OCI-LY3 (cell line): ENCODE measurements around the gene PRIMA1.
A peak's percentile ranks its signal among the peaks of the same experiment; 100 is the strongest.

Experiments
- H2AFZ ChIP-seq: fragments of 200-600, 300-600 bp; shearing (Covaris generic); 2 replicates; pipeline ENCODE4 v1.6.0; 2014; ENCODE audit warnings: antibody characterized with exemption, low read depth, low read length
- H3K27ac ChIP-seq: fragments of 200-600, 300-600 bp; sonication (generic); 2 replicates; pipeline ENCODE4 v1.5.1; 2014; ENCODE audit warnings: mild to moderate bottlenecking, low read length, moderate library complexity, mixed read lengths
- H3K27me3 ChIP-seq: fragments of 200-600, 300-600 bp; sonication (generic); 2 replicates; pipeline ENCODE4 v1.6.1; 2014; ENCODE audit warnings: low read depth, low read length, mixed read lengths
- H3K36me3 ChIP-seq: fragments of 200-600, 300-600 bp; sonication (generic); replicated peaks from 2 replicates; pipeline ENCODE3; 2014; ENCODE audit warnings: low read depth, low read length, mixed read lengths
- H3K4me1 ChIP-seq: fragments of 300-600, 200-600 bp; sonication (generic); 2 replicates; pipeline ENCODE4 v1.6.1; 2014; ENCODE audit warnings: low read length, mixed read lengths
- H3K4me2 ChIP-seq: fragments of 200-600, 300-600 bp; sonication (generic); 2 replicates; pipeline ENCODE4 v1.6.1; 2014; ENCODE audit warnings: low read length, mixed read lengths
- H3K4me3 ChIP-seq: fragments of 300-600, 200-600 bp; sonication (generic); 2 replicates; pipeline ENCODE4 v1.5.1; 2014; ENCODE audit warnings: antibody characterized with exemption, mild to moderate bottlenecking, low read length, moderate library complexity
- H3K79me2 ChIP-seq: fragments of 300-600, 200-600 bp; shearing (Covaris generic); 2 replicates; pipeline ENCODE4 v1.6.1; 2014; ENCODE audit warnings: mild to moderate bottlenecking, low read length, mixed read lengths
- H3K9ac ChIP-seq: fragments of 300-600, 200-600 bp; shearing (Covaris generic); 2 replicates; pipeline ENCODE4 v1.6.0; 2014; ENCODE audit warnings: mild to moderate bottlenecking, low read length, moderate library complexity
- H3K9me3 ChIP-seq: fragments of 200-600, 300-600 bp; shearing (Covaris generic); 2 replicates; pipeline ENCODE4 v1.6.1; 2014; ENCODE audit warnings: low read length, mixed read lengths; ENCODE audit not compliant: insufficient read depth
- H4K20me1 ChIP-seq: fragments of 200-600, 300-600 bp; sonication (generic); 2 replicates; pipeline ENCODE4 v1.6.1; 2016; ENCODE audit warnings: low read length, mixed read lengths; ENCODE audit not compliant: insufficient read depth
- EZH2phosphoT487 ChIP-seq: fragments of 200-600 bp; shearing (Covaris generic); IDR thresholded peaks from 2 replicates; pipeline ENCODE4 v1.6.1; 2018; ENCODE audit warnings: antibody characterized with exemption, mixed run types, low read depth
- TF ChIP-seq, protein P1 (sequence below): fragments of 200-600, 300-600 bp; sonication (generic); IDR thresholded peaks from 2 replicates; pipeline ENCODE4 v1.5.1; 2014; ENCODE audit warnings: antibody characterized with exemption, low read length, low read depth

The PRIMA1 gene

DNA sequence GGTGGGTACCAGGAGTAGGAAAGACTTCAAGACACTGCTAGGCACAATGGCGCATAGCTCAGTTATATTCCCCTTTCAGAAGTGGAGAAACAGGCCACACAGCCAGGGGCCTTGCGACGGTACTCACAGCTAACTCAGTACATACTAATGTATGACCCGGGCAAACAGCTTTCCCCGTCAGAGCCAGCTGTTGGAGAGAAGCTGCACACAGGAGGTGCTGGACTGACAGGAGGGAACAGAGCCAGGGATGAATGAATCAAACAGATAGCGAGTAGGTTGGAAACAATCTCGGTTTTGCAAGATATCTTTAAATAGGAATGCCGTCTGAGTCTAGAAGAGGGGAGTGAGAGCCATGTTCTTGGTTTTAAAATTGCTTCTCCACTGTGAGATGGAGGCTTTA, 45.5 kb downstream of the PRIMA1 start:
- no peaks in the 10 kb centered on the region for H3K4me1 ChIP-seq
- H4K20me1 ChIP-seq = no peaks in the 10 kb centered on the region
- no peak overlapping the region for H3K9ac ChIP-seq
- H2AFZ ChIP-seq = no peak overlapping the region
- H3K4me2 ChIP-seq = no peak overlapping the region
- H3K79me2 ChIP-seq = no peaks in the 10 kb centered on the region
- TF ChIP-seq, protein P1, sequence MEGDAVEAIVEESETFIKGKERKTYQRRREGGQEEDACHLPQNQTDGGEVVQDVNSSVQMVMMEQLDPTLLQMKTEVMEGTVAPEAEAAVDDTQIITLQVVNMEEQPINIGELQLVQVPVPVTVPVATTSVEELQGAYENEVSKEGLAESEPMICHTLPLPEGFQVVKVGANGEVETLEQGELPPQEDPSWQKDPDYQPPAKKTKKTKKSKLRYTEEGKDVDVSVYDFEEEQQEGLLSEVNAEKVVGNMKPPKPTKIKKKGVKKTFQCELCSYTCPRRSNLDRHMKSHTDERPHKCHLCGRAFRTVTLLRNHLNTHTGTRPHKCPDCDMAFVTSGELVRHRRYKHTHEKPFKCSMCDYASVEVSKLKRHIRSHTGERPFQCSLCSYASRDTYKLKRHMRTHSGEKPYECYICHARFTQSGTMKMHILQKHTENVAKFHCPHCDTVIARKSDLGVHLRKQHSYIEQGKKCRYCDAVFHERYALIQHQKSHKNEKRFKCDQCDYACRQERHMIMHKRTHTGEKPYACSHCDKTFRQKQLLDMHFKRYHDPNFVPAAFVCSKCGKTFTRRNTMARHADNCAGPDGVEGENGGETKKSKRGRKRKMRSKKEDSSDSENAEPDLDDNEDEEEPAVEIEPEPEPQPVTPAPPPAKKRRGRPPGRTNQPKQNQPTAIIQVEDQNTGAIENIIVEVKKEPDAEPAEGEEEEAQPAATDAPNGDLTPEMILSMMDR = no peak
- H3K9me3 ChIP-seq = no peaks in the 10 kb centered on the region
- no peak overlapping the region for H3K27ac ChIP-seq
- H3K4me3 ChIP-seq = no peak overlapping the region
- peaks cover 19% of the 10 kb centered on the region for H3K27me3 ChIP-seq
- no peaks in the 10 kb centered on the region for H3K36me3 ChIP-seq

DNA sequence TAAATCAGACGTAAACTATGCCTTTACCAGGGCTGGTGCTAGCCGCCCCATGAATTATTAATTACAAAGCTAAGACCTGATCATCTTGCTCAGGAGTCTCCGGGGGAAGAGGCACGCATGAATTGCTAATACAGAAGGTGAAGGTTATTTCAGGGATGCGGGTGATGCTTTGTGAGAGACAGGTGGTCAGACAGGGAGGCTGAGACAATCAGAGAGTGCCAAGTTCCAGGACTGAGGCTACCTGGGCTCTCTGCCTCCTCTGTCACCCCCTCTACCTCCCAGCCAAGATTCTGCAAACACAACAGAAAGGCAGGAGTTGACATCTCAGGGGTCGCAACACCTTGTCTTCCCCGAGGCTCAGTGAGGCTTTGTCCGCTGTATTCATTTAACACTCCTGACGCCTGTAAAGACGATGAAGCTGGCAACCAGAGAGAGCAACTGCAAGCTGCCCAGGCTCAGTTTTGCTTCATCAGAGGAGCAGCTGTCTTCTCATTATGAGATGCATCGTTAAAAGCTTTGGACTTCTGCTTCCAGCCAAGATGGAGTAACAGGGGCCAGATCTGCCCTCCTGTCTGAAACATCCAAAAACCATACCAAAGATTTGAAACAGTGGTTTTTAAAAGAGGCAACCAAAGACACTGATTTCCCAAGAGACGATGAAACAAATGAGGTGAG, 46.6 kb downstream of the PRIMA1 start:
- TF ChIP-seq EZH2phosphoT487 = no peak
- TF ChIP-seq, protein P1 = no peak
- Histone ChIP-seq H3K9ac (no peak overlapping the region), H3K4me3 (no peak overlapping the region), H3K4me1 (no peaks in the 10 kb centered on the region), H3K27me3 (peaks cover 19% of the 10 kb centered on the region), H4K20me1 (no peaks in the 10 kb centered on the region), H3K4me2 (no peak overlapping the region), H3K9me3 (no peaks in the 10 kb centered on the region), H3K36me3 (no peaks in the 10 kb centered on the region), H2AFZ (no peak overlapping the region), H3K27ac (no peak overlapping the region), H3K79me2 (no peaks in the 10 kb centered on the region)

DNA sequence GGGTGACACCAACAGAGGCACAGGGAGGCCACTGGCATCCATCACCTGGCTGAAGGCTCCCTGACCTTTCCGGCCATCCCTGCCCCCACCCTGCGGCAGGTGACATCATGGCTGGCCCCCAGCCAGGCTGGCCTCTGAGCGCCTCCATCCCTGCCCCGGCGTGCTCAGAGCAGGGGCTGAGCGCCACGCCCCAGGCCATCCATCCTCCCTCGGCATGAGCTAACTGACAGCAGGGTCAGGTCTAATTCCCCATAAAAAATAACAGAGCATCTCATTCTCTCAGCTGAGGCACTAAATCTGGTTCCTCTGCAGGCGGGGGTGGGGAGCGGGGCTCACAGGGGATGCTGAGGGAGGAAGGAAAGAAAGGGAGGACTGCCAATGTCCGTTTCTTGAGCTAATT, 50.7 kb downstream of the PRIMA1 start:
- H4K20me1 ChIP-seq = no peaks in the 10 kb centered on the region
- H3K27me3 ChIP-seq = peaks cover 19% of the 10 kb centered on the region
- H3K36me3 ChIP-seq = no peaks in the 10 kb centered on the region
- H2AFZ ChIP-seq = no peak overlapping the region
- no peaks in the 10 kb centered on the region for H3K9me3 ChIP-seq
- TF ChIP-seq EZH2phosphoT487 = no peak
- TF ChIP-seq, protein P1 = no peak
- no peaks in the 10 kb centered on the region for H3K4me1 ChIP-seq
- H3K4me2 ChIP-seq = no peak overlapping the region
- H3K79me2 ChIP-seq = no peaks in the 10 kb centered on the region
- no peak overlapping the region for H3K27ac ChIP-seq
- no peak overlapping the region for H3K9ac ChIP-seq
- H3K4me3 ChIP-seq = no peak overlapping the region

DNA sequence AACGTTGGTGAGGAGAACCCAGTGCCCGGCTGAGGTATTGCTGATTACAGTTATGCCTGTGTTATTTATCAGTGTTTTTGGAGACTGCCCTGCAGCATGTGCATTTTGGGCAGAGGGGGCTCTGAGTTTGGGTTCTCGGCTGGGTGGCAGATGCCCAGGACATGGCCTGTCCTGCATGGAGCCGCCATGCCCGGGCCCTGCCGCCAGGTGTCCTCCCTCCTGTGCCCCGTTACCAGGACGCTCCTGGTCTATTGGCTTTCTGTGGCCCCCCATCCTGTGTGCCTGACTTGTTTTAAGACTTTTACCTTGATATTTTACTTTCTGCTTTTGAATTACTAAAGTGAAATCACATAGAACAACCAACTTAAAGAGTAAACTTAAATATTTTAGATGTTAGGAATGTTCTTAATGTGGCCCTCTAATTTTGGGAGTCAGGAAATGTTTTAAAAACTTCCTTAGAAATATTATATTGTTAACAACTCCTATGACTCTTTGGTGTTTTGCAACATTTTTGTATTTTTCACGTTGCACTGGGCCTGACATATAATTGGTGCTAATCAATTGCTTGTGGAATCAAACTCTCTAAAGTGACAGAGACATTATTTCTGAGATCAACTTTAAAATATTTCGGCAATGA, 51.8 kb downstream of the PRIMA1 start:
- Histone ChIP-seq H3K27ac (no peak overlapping the region), H3K27me3 (peaks cover 17% of the 10 kb centered on the region), H2AFZ (no peak overlapping the region)

More for the DNA sequence above, 51.8 kb downstream of the PRIMA1 start:
- Histone ChIP-seq H3K9ac (no peak overlapping the region), H3K4me3 (no peak overlapping the region), H3K9me3 (no peaks in the 10 kb centered on the region), H3K4me2 (no peak overlapping the region), H4K20me1 (no peaks in the 10 kb centered on the region), H3K4me1 (no peaks in the 10 kb centered on the region), H3K36me3 (no peaks in the 10 kb centered on the region), H3K79me2 (no peaks in the 10 kb centered on the region)
- TF ChIP-seq, protein P1 = peak; percentile 53
- TF ChIP-seq EZH2phosphoT487 = no peak
